K562 (cell line): ENCODE data around the gene RNF103. TPM values are rescaled to one million over a fixed set of nuclear protein-coding genes. Genes with fewer than 3 reads are reported as not detected.

Source experiments
- CBX2 ChIP-seq: fragments of 200-600 bp; sonication (generic); IDR thresholded peaks from one replicate; pipeline ENCODE4 v1.6.1; 2012; ENCODE audit warnings: mild to moderate bottlenecking, low read length, inconsistent platforms; ENCODE audit not compliant: insufficient read depth, poor library complexity, severe bottlenecking
- KAT7 ChIP-seq: sonication (generic); formaldehyde crosslinking; IDR thresholded peaks from 2 replicates; pipeline ENCODE4 v1.8.0; 2022; ENCODE audit warnings: missing genetic modification reagents, mild to moderate bottlenecking, borderline replicate concordance
- KDM1A ChIP-seq, 2 experiments: fragments of 450-650 bp; IDR thresholded peaks; 2 replicates each; pipeline ENCODE4 v1.6.1; 2016; ENCODE audit warnings: mild to moderate bottlenecking in 2 of 2
- POLR2AphosphoS2 ChIP-seq: IDR thresholded peaks from 2 replicates; pipeline ENCODE4 v1.6.1; 2012; ENCODE audit warnings: low read length, improper control_type of control experiment
- SMARCC2 ChIP-seq: fragments of 450-650 bp; IDR thresholded peaks from 2 replicates; pipeline ENCODE4 v1.6.1; 2017; ENCODE audit warnings: antibody characterized with exemption, moderate library complexity, mild to moderate bottlenecking, low read depth
- TBL1XR1 ChIP-seq, 2 experiments: IDR thresholded peaks; 2 replicates each; pipeline ENCODE4 v1.6.1; 2012; ENCODE audit warnings: improper control_type of control experiment in 2 of 2, low read length in 2 of 2, mild to moderate bottlenecking in 1 of 2
- THRAP3 ChIP-seq: fragments of 450-650 bp; IDR thresholded peaks from 2 replicates; pipeline ENCODE4 v1.6.1; 2016; ENCODE audit warnings: mild to moderate bottlenecking, inconsistent platforms, borderline replicate concordance
- ZNF408 ChIP-seq: fragments of 250-450 bp; sonication (Bioruptor Pico); IDR thresholded peaks from 2 replicates; pipeline ENCODE4 v1.4.0; 2020; ENCODE audit warnings: low read depth, mild to moderate bottlenecking, moderate library complexity
- polyA plus RNA-seq, 8 experiments: library from polyadenylated mRNA; depleted of rRNA in 4 of 8; stranded (reverse) in 5 of 8; unstranded in 3 of 8; fragments of >200 nt; fragmentation: Nextera tagmentation in 2 of 8; fragmentation: Illumina TruSeq in 1 of 8; extraction: Ambion mirVana in 2 of 8; extraction: Trizol in 1 of 8; gene quantifications; 2 replicates each; pipeline versions ENCODE4 v1.2.1 to v1.2.3, GENCODE V29; 2011 to 2014; ENCODE audit warnings: inconsistent platforms in 1 of 8, missing spikeins in 1 of 8
- total RNA-seq, 7 experiments: library from RNA; depleted of rRNA in 6 of 7; stranded (reverse); fragments of >200 nt in 6 of 7; fragmentation: Illumina TruSeq in 2 of 7; extraction: Trizol in 2 of 7; gene quantifications; 2 replicates each; pipeline versions ENCODE4 v1.2.1 to v1.2.3, GENCODE V29; 2011 to 2021; ENCODE audit warnings: low replicate concordance in 1 of 7
- TF ChIP-seq, protein P1 (sequence below), 2 experiments: fragments of 450-650 bp in 1 of 2; IDR thresholded peaks; 2 replicates each; pipeline ENCODE4 v1.6.1; 2011 to 2017; ENCODE audit warnings: low read depth in 2 of 2, antibody characterized with exemption in 1 of 2, borderline replicate concordance in 1 of 2, low read length in 1 of 2, mild to moderate bottlenecking in 1 of 2, mixed read lengths in 1 of 2; ENCODE audit not compliant: control insufficient read depth in 1 of 2
- TF ChIP-seq, protein P2 (sequence below): fragments of 250-450 bp; sonication (Bioruptor Pico); IDR thresholded peaks from 2 replicates; pipeline ENCODE4 v1.4.0; 2020; ENCODE audit warnings: mild to moderate bottlenecking, moderate library complexity
- TF ChIP-seq, protein P3 (sequence below): fragments of 450-650 bp; IDR thresholded peaks from 2 replicates; pipeline ENCODE4 v1.6.1; 2016; ENCODE audit warnings: borderline replicate concordance
- TF ChIP-seq, protein P4 (sequence below): fragments of 450-650 bp; IDR thresholded peaks from 2 replicates; pipeline ENCODE4 v1.6.1; 2016; ENCODE audit warnings: missing biosample characterization, missing genetic modification characterization
- TF ChIP-seq, protein P5 (sequence below): sonication (generic); formaldehyde crosslinking; IDR thresholded peaks from 2 replicates; pipeline ENCODE4 v1.8.0; 2022; ENCODE audit warnings: mild to moderate bottlenecking, missing genetic modification reagents

RNF103 gene
- total and polyA plus RNA-seq, 9 of the 15 experiments (the other 6 are each of a cell fraction or from before 2014, with no cell fraction given): 1.2 to 6.8 (median 4.6) TPM

DNA sequence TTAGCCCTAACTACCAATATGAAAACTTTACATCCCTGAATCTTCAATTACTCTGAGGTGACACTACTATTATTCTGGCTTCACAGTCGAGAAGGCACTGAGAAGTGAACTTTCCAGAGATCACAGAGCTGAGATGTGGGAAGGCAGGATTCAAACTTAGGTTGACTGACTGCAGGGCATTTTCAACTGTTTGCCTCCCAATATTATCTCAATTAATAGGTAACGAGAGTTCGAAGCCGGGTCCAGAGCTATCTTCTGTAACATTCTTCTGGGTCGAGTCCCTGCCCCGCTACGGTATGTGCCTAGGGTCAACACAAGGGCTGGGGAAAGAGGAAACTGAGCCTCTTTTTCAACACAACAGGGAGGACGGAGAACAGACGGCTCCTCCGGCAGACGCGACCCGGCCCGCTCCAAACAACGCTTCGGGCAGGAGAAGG is 61.2 kb downstream of the RNF103 start (continued):
- TF ChIP-seq, protein P1, sequence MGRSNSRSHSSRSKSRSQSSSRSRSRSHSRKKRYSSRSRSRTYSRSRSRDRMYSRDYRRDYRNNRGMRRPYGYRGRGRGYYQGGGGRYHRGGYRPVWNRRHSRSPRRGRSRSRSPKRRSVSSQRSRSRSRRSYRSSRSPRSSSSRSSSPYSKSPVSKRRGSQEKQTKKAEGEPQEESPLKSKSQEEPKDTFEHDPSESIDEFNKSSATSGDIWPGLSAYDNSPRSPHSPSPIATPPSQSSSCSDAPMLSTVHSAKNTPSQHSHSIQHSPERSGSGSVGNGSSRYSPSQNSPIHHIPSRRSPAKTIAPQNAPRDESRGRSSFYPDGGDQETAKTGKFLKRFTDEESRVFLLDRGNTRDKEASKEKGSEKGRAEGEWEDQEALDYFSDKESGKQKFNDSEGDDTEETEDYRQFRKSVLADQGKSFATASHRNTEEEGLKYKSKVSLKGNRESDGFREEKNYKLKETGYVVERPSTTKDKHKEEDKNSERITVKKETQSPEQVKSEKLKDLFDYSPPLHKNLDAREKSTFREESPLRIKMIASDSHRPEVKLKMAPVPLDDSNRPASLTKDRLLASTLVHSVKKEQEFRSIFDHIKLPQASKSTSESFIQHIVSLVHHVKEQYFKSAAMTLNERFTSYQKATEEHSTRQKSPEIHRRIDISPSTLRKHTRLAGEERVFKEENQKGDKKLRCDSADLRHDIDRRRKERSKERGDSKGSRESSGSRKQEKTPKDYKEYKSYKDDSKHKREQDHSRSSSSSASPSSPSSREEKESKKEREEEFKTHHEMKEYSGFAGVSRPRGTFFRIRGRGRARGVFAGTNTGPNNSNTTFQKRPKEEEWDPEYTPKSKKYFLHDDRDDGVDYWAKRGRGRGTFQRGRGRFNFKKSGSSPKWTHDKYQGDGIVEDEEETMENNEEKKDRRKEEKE (IDR thresholded peaks at IDR 0.05; ENCODE audit: borderline replicate concordance in 1 of 2, control insufficient read depth in 1 of 2, low read depth in 2 of 2, low read length in 1 of 2): no peak
- TF ChIP-seq, protein P2, sequence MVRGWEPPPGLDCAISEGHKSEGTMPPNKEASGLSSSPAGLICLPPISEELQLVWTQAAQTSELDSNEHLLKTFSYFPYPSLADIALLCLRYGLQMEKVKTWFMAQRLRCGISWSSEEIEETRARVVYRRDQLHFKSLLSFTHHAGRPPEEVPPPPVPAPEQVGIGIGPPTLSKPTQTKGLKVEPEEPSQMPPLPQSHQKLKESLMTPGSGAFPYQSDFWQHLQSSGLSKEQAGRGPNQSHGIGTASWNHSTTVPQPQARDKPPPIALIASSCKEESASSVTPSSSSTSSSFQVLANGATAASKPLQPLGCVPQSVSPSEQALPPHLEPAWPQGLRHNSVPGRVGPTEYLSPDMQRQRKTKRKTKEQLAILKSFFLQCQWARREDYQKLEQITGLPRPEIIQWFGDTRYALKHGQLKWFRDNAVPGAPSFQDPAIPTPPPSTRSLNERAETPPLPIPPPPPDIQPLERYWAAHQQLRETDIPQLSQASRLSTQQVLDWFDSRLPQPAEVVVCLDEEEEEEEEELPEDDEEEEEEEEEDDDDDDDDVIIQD (CRISPR knock-in tag): no peak
- TF ChIP-seq, protein P3, sequence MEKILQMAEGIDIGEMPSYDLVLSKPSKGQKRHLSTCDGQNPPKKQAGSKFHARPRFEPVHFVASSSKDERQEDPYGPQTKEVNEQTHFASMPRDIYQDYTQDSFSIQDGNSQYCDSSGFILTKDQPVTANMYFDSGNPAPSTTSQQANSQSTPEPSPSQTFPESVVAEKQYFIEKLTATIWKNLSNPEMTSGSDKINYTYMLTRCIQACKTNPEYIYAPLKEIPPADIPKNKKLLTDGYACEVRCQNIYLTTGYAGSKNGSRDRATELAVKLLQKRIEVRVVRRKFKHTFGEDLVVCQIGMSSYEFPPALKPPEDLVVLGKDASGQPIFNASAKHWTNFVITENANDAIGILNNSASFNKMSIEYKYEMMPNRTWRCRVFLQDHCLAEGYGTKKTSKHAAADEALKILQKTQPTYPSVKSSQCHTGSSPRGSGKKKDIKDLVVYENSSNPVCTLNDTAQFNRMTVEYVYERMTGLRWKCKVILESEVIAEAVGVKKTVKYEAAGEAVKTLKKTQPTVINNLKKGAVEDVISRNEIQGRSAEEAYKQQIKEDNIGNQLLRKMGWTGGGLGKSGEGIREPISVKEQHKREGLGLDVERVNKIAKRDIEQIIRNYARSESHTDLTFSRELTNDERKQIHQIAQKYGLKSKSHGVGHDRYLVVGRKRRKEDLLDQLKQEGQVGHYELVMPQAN: 0 out of 2 replicates have a peak, but pooled peaks have one; percentile 15
- TF ChIP-seq, protein P4, sequence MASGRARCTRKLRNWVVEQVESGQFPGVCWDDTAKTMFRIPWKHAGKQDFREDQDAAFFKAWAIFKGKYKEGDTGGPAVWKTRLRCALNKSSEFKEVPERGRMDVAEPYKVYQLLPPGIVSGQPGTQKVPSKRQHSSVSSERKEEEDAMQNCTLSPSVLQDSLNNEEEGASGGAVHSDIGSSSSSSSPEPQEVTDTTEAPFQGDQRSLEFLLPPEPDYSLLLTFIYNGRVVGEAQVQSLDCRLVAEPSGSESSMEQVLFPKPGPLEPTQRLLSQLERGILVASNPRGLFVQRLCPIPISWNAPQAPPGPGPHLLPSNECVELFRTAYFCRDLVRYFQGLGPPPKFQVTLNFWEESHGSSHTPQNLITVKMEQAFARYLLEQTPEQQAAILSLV (tag): no peak
- TF ChIP-seq POLR2AphosphoS2 (no peak), KDM1A (IDR thresholded peaks at IDR 0.05) (no peak), SMARCC2 (no peak), ZNF408 (CRISPR knock-in tag) (no peak), CBX2 (no peak), THRAP3 (no peak), KAT7 (CRISPR knock-in tag) (no peak), TBL1XR1 (IDR thresholded peaks at IDR 0.05; ENCODE audit: low read length in 2 of 2) (no peak)
- TF ChIP-seq, protein P5, sequence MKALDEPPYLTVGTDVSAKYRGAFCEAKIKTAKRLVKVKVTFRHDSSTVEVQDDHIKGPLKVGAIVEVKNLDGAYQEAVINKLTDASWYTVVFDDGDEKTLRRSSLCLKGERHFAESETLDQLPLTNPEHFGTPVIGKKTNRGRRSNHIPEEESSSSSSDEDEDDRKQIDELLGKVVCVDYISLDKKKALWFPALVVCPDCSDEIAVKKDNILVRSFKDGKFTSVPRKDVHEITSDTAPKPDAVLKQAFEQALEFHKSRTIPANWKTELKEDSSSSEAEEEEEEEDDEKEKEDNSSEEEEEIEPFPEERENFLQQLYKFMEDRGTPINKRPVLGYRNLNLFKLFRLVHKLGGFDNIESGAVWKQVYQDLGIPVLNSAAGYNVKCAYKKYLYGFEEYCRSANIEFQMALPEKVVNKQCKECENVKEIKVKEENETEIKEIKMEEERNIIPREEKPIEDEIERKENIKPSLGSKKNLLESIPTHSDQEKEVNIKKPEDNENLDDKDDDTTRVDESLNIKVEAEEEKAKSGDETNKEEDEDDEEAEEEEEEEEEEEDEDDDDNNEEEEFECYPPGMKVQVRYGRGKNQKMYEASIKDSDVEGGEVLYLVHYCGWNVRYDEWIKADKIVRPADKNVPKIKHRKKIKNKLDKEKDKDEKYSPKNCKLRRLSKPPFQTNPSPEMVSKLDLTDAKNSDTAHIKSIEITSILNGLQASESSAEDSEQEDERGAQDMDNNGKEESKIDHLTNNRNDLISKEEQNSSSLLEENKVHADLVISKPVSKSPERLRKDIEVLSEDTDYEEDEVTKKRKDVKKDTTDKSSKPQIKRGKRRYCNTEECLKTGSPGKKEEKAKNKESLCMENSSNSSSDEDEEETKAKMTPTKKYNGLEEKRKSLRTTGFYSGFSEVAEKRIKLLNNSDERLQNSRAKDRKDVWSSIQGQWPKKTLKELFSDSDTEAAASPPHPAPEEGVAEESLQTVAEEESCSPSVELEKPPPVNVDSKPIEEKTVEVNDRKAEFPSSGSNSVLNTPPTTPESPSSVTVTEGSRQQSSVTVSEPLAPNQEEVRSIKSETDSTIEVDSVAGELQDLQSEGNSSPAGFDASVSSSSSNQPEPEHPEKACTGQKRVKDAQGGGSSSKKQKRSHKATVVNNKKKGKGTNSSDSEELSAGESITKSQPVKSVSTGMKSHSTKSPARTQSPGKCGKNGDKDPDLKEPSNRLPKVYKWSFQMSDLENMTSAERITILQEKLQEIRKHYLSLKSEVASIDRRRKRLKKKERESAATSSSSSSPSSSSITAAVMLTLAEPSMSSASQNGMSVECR (CRISPR knock-in tag): 0 out of 2 replicates have a peak, but pooled peaks have one; percentile 25
